Subcutaneous adipose tissue (tissue), 4 donors: Measurements from ENCODE around the gene ERGIC1. TPM values are rescaled to one million over a fixed set of nuclear protein-coding genes. Genes with fewer than 3 reads are reported as not detected.

Source experiments
- total RNA-seq, 4 donors: library from RNA; depleted of rRNA; stranded (reverse); fragments of >200 nt; gene quantifications; one replicate each; pipeline ENCODE4 v1.1.0, GENCODE V29; 2016
- TF ChIP-seq, protein P1 (sequence below): fragments of 450-650 bp; IDR thresholded peaks from one replicate; pipeline ENCODE4 v1.5.1; 2016; ENCODE audit warnings: low read depth, mild to moderate bottlenecking, control low read depth, antibody characterized with exemption, moderate library complexity

Gene ERGIC1
- total RNA-seq, 4 donors from 2014 or later: 94.0 to 165 (median 126) TPM

- TF ChIP-seq, protein P1, sequence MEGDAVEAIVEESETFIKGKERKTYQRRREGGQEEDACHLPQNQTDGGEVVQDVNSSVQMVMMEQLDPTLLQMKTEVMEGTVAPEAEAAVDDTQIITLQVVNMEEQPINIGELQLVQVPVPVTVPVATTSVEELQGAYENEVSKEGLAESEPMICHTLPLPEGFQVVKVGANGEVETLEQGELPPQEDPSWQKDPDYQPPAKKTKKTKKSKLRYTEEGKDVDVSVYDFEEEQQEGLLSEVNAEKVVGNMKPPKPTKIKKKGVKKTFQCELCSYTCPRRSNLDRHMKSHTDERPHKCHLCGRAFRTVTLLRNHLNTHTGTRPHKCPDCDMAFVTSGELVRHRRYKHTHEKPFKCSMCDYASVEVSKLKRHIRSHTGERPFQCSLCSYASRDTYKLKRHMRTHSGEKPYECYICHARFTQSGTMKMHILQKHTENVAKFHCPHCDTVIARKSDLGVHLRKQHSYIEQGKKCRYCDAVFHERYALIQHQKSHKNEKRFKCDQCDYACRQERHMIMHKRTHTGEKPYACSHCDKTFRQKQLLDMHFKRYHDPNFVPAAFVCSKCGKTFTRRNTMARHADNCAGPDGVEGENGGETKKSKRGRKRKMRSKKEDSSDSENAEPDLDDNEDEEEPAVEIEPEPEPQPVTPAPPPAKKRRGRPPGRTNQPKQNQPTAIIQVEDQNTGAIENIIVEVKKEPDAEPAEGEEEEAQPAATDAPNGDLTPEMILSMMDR: no peak
Measured at GRCh38 chr5:172895549-172895948, 61.5 kb downstream of the ERGIC1 start.

DNA sequence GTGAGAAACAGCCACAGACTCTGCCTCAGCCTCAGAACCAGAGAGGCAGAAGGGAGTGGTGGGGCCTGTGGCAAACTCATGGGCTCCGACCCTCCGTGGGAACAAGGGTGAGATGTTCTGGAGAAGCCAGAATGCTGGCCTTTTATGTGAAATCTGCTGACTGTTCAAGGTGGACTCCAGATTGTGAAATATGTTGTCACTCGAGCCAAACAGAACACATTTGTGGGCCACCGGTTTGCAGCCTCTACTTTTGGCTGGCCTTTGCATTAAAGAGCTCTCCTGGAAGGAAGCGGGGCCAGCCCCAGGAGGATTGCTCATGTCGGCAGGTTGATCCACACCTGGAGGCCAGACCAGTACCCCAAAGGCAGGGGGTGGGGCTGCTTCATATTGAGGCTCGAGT lies 62.4 kb downstream of the ERGIC1 start:
- TF ChIP-seq, protein P1: no peak

GRCh38 chr5:172897481-172898217 lies 63.6 kb downstream of the ERGIC1 start:
- TF ChIP-seq, protein P1: no peak

- TF ChIP-seq, protein P1: no peak
Measured at GRCh38 chr5:172898218-172898842, 64.3 kb downstream of the ERGIC1 start.

DNA sequence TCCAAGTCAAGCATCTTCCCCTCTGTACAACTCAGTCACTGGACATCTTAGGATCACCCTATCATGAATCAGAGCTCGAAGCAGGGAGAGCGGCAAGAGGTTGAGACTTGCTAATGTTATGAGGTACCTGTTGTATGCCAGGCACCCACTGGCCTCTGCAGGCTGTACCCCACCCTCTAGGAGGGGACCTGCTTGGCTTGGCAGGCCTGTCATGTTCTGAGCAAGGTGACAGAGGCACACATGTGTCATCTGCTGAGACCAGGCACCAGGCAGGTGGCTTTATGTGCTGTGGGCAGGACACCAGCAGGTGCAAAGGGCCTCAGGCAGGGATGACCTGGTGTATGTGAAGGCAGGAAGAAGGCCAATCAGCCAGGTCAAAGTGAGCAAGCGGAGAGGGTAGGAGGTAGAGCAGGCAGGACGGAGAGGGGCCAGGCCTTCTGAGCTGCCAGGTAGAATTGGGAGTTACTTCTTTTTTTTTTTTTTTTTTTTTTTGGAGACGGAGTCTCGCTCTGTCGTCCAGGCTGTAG lies 64.9 kb downstream of the ERGIC1 start:
- TF ChIP-seq, protein P1: no peak

DNA sequence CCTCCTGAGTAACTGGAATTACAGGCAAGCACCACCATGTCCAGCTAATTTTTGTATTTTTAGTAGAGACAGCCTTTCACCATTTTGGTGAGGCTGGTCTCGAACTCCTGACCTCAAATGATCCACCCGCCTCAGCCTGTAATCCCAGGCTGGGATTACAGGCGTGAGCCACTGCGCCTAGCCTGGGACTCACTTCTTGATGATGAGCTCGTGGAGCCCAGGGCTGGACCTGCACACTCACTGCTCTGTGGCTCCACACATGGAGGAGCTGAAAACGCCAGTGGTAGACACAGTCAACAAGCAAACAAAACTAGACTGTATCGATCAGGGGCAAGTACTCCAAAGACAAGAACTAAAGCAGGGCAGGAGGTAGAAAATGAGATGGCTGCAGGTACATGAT lies 65.4 kb downstream of the ERGIC1 start:
- TF ChIP-seq, protein P1: no peak

- TF ChIP-seq, protein P1: no peak
Measured at GRCh38 chr5:172901012-172901780, 67.1 kb downstream of the ERGIC1 start.
